OCI-LY1 (cell line): ENCODE data around the gene PERP.

Experiments used
- CTCF ChIP-seq: fragments of 200-600 bp; sonication (generic), shearing (Covaris generic); IDR thresholded peaks from 2 replicates; pipeline ENCODE4 v1.5.1; 2017; ENCODE audit warnings: mild to moderate bottlenecking, antibody characterized with exemption, low read length, moderate library complexity, mixed read lengths
- EZH2 ChIP-seq: fragments of 200-600 bp; sonication (generic), shearing (Covaris generic); IDR thresholded peaks from 2 replicates; pipeline ENCODE4 v1.8.0; 2017; ENCODE audit warnings: borderline replicate concordance, mixed run types, mild to moderate bottlenecking, antibody characterized with exemption, low read length, moderate library complexity, mixed read lengths

- no peak for TF ChIP-seq CTCF
- TF ChIP-seq EZH2: no peak
Observed at GRCh38 chr6:138078491-138078890, 28.7 kb downstream of the PERP start.
